GM13976 (cell line): ENCODE data around the gene XXYLT1.

Experiments used
- DNase-seq: peaks from one replicate; pipeline ENCODE4 v3.0.0; 2012; ENCODE audit warnings: low spot score
- in situ Hi-C: fragments of 300-500 bp; cut with MboI; formaldehyde crosslinking; loops from one replicate; pipeline ENCODE4 v1.12.0; 2022; ENCODE audit warnings: low sequenced_read_pairs, mixed read lengths, inconsistent platforms; ENCODE audit not compliant: unreplicated experiment
- TF ChIP-seq, protein P1 (sequence below): IDR thresholded peaks from 2 replicates; pipeline ENCODE4 v1.5.1; 2012; ENCODE audit warnings: borderline replicate concordance, mild to moderate bottlenecking; ENCODE audit not compliant: insufficient read depth; ENCODE audit errors: extremely low read depth, missing control alignments, control extremely low read depth

The XXYLT1 gene

DNA sequence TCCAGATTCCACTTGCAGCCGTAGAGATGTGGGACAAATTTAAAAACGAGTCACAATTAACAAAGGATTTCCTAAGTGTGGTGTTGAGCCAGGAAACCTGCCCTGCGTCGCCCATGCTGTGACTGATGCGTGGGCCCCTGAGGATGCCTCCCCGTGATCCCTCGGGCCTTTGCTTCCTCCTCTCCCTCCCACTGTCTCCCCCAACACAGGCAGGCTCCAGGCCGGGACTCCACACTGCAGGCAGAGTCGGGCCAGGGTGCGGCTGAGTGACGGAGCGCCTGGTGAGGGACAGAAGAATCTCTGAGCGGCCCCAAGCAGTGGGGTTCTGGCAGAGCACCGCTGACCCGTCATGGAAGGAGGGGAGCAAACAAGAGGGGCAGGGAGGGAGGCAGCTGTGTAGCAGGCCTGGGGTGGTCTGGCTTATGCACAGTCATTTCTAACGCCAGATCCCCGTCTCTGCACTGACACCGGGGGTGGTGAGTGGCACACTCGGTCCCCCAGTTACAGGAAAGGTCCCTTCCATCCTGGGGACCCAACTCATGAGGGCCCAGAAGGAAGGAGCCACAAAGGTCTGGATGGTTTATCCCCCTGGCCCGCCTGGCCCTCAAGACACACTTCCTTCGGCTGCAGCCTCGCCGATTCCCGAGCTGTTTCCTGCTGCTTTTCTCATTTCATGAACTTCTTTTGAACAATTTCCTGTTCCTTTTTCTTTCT is 91.0 kb downstream of the XXYLT1 start:
- in situ Hi-C loops: no loop called here
- TF ChIP-seq, protein P1, sequence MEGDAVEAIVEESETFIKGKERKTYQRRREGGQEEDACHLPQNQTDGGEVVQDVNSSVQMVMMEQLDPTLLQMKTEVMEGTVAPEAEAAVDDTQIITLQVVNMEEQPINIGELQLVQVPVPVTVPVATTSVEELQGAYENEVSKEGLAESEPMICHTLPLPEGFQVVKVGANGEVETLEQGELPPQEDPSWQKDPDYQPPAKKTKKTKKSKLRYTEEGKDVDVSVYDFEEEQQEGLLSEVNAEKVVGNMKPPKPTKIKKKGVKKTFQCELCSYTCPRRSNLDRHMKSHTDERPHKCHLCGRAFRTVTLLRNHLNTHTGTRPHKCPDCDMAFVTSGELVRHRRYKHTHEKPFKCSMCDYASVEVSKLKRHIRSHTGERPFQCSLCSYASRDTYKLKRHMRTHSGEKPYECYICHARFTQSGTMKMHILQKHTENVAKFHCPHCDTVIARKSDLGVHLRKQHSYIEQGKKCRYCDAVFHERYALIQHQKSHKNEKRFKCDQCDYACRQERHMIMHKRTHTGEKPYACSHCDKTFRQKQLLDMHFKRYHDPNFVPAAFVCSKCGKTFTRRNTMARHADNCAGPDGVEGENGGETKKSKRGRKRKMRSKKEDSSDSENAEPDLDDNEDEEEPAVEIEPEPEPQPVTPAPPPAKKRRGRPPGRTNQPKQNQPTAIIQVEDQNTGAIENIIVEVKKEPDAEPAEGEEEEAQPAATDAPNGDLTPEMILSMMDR: no peak
- DNase-seq: no peak

DNA sequence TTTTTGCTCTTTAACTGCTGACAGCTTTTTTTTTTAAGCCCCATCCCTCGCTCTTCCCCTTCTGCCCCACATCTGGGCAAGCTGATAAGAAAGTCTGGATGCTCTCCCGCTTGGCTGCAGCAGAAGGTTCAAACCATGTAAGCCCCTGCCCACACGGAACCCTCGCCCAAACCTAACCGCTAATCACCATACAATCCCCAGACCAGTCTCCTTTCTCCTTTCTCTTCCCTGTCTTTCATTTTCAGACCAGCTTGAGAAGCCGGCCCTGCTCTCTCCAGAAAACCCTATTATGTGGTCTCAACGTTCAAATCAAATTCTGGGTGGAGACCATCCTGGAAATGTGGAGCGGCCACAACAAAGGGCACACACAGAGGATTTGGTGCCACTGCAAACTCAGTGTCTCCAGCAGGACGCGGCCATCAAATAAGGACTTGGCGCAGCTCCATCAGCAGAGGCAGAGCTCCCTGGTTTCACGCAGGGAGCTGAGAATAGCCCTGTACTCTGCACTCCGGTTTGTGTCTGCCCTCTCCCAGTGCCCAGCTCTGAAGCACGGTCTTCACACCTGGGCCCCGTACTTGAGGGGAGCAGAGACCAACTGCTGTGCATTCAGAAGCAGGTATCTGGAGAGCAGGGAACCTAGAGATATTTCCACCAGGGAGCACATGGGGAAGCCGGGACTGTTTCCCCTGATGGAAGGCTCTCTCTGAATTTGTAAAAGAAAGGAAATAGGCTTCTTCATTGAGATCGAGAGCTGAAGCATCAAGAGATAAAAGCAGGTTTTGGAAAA is 92.6 kb downstream of the XXYLT1 start:
- no peak for DNase-seq
- in situ Hi-C loops: no loop called here
- TF ChIP-seq, protein P1: no peak

DNA sequence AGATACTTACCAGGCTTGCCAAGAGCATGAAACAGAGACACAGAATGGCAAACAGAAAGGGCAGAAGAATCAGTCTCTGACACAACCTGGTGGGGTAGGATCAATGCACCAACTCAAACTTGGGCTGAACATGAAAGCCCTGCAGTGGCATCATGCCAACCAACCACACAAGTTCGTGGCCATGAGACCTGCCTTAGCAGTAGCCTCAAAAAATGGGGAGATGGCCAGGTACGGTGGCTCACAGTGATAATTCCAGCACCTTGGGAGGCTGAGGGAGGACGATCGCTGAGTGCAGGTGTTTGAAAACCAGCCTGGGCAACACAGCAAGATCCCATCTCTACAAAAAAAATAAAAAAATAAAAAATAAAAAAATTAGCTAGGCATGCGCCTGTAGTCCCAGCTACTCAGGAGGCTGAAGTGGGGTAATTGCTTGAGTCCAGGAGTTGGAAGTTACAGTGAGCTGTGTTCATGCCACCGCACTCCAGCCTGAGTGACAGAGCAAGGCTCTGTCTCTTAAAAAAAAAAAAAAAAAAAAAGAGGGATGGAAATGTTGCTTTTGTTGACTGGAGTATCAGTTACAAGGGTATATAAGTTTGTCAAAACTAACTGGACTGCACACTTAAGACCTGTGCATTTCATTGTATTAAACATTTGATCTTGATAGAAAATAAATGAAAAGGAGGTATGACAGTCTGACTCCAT is 93.4 kb downstream of the XXYLT1 start:
- in situ Hi-C loops: no loop called here
- TF ChIP-seq, protein P1: no peak
- no peak for DNase-seq

DNA sequence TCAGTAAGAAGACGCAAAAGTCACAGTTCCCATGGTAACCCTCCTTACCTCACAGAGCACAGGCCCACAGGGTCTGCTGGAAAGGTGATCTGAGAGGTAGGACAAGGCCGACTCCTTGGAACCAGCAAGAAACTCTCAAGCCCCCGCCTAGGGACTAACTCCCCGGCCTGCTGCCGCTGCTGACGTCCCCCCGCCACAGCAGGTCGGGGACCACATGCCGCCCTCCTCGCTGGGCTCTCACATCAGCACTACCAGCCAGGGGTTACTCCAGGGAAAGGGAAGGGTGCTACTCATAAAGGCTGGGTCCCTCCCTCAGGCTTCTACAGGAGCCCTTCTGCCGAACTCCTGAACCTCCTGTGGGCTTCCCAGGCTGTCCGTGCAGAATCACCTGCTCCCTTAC is 94.2 kb downstream of the XXYLT1 start:
- in situ Hi-C loops: no loop called here
- DNase-seq: no peak
- TF ChIP-seq, protein P1: no peak

DNA sequence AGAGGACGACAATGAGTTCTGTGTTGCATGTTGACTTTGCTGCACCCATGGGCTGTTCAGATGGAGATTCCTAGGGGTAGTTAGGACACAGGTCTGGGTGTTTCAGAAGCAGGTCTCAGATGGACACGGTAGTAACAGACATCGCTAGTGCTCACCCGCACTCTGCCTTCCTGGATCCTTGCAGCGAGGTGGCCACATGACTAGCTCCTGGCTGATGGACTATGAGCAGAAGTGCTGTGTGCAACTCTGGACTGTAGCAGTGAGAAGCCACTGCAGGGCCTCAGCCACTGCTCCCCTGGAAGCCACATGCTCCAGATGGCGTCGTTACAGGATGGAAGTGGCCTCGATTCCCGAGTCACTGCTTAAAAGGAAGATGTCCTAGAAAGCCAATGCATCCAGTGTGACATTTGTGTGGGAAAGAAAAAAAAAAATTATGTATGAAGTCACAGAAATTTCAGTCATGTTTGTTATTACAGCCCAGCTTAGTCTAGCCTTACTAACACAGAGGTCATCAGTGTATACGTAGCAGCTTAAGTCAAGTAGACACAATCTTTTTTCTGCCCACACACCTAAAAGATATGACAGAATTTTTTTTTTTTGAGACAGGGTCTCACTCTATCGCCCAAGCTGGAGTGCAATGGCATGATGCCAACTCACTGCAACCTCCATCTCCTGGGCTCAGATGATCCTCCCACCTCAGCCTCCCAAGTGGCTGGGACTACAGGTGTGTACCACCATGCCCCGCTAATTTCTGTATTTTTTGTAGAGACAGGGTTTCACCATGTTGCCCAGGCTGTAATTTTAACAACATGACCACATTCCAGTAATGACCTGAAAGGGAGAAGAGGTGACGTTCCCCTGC is 95.3 kb downstream of the XXYLT1 start:
- in situ Hi-C loops: no loop called here
- no peak for DNase-seq
- TF ChIP-seq, protein P1: no peak

DNA sequence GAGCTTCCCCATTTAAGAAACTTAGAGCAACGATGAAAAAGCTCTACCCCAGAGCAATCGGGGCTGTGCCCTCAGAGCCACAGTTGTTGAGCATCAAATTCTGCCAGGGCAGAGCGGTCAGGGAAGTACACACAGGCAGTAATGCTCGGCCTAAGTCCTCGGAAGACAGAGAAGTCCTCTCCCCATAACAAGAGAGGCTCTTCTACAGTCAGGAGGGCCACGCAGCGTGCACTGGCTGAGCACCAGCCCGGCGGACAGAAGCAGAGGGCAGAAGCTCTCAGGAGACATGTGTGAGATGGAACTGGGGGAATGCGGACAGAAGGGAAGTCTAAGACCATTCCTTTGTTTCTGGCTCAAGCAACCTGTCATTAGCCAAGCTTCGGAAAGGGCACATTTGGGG is 95.9 kb downstream of the XXYLT1 start:
- in situ Hi-C loops: no loop called here

More for the DNA sequence above, 95.9 kb downstream of the XXYLT1 start:
- TF ChIP-seq, protein P1: no peak
- no peak for DNase-seq
